NCI-H446 treated with DMSO at 0.1 percent for 48 hours (cell line): ENCODE measurements around the gene SERPINB13.

Source experiments
- DNase-seq: peaks from one replicate; lab custom pipeline; 2025; lab: John Stamatoyannopoulos, UW

SERPINB13 gene

GRCh38 chr18:63586966-63587365 lies at the start of gene SERPINB13:
TSS of gene SERPINB13 (plus strand) at chr18:63587343. CDS start at chr18:63588668, 1,325 bp downstream.
- DNase-seq: no peak

DNA sequence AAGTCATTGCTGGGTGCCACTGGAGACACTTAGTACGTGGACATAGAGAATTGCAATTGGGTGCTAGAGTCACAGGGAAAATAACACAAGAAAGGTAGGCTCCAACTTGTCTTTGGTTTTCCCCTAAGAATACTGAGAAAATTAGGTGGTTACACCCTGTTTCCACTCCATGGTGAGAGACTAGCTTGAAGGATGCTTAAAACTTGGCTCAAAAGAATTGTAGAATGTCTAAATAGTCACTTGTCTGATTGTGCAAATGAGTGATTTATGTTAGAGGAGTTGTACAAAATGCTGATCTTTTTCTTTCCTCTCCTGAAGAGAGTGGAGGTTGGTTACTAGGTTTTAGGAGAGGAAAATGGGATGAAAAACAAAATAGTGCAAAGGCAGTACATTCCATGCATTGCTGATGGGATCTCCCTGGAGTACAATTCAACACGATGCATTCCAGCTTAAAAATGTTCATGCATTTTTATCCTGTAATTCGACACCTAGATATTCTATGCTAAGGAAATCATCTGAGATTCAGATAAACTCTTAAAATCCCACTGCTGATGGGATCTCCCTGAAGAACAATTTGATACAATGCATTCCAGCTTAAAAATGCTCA lies 47.1 kb upstream of the SERPINB13 start:
- no peak for DNase-seq

- DNase-seq: no peak
These were observed 45.1 kb upstream of the SERPINB13 start, which contains the start of gene SERPINB12 for GRCh38 chr18:63542069-63542468. TSS of gene SERPINB12 (plus strand) at chr18:63542369. CDS start at chr18:63556160, 13,791 bp downstream.

DNA sequence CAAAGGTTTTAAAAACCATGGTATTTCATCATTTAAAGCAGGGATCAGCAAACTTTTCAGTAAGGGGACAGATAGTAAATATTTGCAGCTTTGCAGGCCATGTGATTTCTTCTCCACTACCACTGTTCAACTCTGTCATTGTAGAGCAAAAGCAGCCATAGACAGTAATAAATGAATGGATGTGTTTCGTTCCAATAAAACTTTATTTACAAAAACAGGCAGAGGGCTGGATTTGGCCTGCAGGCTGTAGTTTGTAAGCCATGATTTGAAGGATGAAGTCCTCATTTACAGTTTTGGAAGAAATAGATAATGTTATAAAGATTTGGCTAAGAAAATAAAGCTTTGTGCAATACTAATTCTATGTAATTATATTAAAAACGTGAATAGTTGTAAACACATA lies 43.1 kb upstream of the SERPINB13 start:
- DNase-seq: no peak

- DNase-seq: no peak
These were observed 42.1 kb upstream of the SERPINB13 start for GRCh38 chr18:63545000-63545399.

DNA sequence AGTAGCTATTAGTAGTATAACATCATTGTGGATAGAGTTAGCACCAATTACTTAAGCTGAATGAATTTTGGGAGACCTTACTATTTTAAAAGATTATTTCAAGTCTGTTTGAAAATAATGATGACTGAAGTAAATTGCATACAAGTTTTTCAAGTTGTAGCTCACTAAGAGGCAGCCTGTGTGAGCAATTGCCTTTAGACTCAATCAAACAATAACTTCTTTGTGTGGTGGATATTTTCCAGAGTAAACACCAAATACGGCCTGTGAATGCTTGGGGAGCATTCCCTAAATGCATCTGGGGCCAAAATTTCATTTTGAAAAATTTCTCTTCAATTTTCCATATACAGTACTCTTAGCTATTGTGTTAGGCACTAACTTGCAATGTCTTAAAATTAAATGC lies 37.1 kb upstream of the SERPINB13 start:
- DNase-seq: no peak

GRCh38 chr18:63551769-63552168 lies 35.4 kb upstream of the SERPINB13 start:
- no peak for DNase-seq

DNA sequence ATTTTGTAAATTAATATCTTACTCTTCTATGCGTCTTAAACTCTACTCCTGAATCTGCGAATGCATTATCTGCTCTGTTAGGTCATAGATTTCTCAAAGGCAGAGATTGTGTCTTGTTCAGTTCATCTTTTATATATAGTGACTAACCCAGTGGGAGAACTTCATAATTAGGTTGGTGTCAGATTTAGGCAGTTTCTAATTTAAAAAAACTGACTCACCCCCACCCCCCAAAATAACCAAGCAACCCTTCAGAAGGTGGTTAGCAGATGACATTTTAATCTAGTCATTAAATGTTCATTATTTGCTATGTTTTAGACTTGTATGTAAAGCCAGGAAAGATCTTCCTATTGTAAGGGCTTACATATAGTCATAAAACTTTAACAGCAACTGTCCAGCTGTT lies 34.6 kb upstream of the SERPINB13 start:
- no peak for DNase-seq

- DNase-seq: no peak
These were observed 34.1 kb upstream of the SERPINB13 start for GRCh38 chr18:63553081-63553480.

DNA sequence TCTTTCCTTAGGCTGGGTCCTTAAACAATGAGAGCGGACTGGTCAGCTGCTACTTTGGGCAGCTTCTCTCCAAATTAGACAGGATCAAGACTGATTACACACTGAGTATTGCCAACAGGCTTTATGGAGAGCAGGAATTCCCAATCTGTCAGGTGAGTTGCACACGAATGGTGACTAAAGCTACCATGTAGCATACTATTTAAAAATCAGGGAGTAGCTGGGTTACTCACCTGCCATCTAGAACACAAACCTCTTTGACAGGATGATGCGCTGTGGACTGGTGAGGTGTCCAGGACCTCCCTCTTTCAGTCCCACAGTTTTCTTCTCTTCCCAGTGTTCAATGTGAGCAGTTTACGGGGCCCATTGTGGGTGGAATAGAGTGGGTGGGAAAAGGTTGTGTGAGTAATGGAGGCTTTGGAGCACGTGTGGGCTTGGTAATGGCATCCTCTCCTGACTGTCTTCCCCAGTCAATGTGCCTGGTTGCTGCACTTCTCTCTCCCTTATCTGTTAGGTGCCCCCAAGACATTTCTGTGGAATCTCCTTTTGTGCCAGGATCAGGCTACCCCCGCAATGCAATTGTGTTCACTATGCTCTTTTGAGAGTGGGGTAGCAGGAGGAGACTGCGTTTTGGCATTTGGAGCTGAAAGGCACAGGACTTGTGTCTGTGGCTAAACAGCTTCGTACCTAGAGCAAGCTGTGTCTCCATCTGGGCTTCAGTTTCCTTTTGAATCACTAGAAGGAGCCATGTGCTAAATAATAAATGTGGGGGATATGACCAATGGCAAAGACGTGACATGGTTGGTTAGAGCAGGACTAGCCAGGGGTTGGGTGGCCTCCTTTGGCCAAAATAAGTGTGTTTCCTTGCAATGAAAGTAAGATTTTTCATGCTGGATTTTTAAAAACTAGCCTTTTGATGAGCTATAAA lies 27.3 kb upstream of the SERPINB13 start:
- no peak for DNase-seq

DNA sequence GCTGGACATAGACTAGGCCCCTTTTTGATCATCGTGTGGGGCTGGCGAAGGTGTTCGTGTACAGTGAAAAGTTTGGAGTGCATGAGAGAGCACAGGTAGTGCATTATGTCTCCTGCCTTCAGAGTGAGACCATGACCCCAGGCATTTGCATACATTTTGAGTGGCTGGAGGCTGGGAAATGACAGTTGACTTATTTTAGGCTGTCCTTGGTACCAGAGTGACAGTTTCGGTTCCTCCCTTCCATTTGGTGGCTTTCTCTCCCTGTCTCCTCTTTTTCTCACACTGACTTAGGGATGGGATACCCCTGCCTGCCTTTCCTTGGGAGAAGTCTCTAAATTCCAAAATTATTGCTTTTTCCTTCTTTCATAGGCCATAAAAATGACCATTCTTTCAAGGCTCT lies 24.9 kb upstream of the SERPINB13 start:
- DNase-seq: no peak

GRCh38 chr18:63564021-63564420 lies 23.1 kb upstream of the SERPINB13 start:
- no peak for DNase-seq

- no peak for DNase-seq
These were observed 22.6 kb upstream of the SERPINB13 start for GRCh38 chr18:63564561-63564960.

DNA sequence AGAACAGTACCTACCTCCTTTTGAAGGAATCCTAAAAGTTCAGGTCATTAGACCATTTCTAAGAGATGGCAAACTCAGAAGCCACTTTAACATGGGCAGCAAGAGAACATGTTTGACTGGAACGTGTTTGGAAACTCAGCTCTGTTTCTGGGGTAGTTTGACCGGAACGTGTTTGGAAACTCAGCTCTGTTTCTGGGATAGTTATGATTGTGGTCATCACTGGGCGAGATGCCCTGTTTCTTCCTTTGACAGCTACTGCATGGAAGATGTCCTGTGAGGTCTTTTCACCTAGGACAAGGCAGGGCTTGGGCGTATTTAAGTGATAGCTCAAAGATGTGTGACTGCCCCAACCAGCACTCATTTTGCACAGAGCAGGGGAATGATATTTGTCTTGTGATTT lies 19.9 kb upstream of the SERPINB13 start:
- no peak for DNase-seq

- no peak for DNase-seq
These were observed 19.3 kb upstream of the SERPINB13 start for GRCh38 chr18:63567825-63568224.

GRCh38 chr18:63570721-63571120 lies 16.4 kb upstream of the SERPINB13 start:
- no peak for DNase-seq

GRCh38 chr18:63575681-63576080 lies 11.5 kb upstream of the SERPINB13 start:
- DNase-seq: no peak

DNA sequence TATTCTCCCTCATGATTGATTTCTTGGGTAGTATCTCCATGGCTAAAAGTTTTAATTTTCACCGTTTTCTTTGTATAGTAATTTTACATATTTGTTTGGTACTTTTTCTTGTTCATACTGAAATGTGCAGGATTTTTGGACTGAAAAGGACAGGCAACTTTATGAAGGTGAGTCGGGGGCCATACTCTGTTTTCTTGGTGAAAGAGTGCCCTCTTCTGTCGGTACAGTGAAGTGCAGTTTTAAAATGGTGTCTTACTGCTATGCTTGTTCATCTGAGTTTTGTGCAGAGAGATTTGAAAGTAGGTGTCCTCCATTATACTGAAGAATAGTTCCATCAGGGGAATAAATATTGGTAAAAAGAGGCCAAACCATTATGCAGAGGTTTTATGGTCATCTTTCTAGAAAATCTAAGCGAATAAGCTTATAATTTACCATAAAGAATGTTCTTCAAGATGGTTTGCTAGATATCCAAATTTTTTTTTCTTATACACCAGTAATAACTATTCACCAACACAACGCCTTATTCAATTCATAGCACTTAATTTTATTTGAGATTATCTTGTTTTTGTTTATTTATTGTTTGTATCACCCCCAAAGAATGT lies 8.7 kb upstream of the SERPINB13 start:
- DNase-seq: no peak

DNA sequence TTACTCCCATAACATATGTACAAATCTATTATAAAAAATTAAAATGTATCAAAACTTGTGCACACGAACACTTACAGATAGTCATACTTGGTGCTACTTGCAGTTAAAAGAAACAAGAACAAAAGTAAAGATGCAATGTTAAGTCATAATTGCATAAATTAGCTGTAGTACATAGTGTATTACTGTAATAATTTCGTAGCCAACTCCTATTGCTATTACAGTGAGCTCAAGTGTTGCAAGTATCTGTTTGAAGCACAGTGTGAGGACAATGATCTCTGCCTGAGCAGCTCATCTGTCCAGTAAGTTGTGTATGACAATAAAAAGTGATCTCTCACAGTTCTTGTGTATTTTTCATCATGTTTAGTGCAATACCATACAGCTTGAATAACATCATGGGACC lies 7.5 kb upstream of the SERPINB13 start:
- DNase-seq: no peak

DNA sequence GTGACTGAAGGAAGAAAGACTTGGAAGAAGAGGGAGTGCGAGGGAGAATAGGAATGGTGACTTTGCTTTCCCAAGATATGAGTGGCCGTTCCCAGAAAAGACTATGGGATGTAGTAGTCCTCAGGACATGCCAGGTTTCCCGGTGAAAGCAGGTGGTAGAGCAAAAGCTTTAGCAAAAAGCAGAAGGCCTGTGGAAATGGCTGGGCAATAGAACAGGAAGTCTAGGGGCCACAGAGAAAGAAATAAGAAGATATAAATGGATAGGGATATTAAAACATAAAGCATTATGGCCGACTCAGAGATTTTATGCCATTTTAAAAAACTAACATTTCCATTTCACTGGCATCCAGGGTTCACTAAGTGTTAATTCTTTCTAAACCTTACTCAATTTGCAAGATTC lies 1.2 kb upstream of the SERPINB13 start:
- no peak for DNase-seq

DNA sequence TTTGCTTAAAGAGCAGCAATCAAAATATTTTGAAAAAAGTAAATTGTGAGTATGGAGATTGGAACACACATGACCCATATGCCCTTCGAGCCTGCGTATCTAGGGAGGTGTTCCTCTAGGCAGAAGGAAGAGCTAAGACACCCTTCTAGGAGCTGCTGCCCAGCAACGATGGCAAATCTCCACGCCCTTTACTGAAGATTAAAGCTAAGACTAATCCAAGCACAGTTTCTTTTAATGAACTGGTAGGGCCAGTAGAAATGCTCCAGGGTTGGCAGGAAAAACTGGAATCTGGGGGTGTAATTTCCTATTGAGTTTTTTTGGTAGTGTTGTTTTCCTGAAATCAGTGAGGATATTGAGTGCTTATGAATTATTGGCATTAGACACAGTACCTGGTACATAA lies 712 bp upstream of the SERPINB13 start:
- no peak for DNase-seq

- no peak for DNase-seq
These were observed 1.8 kb downstream of the SERPINB13 start for GRCh38 chr18:63588909-63589308.

DNA sequence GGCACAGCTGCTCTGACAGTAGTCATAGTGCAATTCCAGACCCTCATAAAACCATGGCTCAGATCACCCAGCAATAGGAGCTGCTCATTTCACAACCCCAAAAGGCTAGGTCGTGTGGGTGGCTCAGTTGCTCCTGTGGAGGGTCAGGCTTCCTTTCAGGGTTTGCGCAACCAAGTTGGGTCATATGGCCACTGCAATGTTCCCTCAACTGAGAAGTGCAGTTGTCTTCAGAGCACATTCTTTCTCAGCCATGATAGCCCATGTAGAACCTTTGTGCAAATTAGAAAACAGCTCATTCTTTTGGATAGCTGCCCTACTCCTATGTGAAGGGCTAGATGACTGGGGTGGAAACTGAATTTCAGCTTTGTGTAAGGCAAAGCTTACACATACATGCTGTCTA lies 3.2 kb downstream of the SERPINB13 start:
- no peak for DNase-seq
